ENCODE results near the gene NECTIN1. TPM values are rescaled to one million over a fixed set of nuclear protein-coding genes. Genes with fewer than 3 reads are reported as not detected.

Gene NECTIN1
- total RNA-seq, 1 experiment from 2014 or later: 19.9 TPM

GRCh38 chr11:119651802-119652584 is 77.0 kb downstream of the NECTIN1 start:
- intact Hi-C loops (cut with micrococcal nuclease): no loop called here
- Histone ChIP-seq H2AFZ (ENCODE audit: low read length) (no peak overlapping the region), H3K4me2 (ENCODE audit: low read length) (no peak overlapping the region), H3K9ac (ENCODE audit: low read length) (no peak overlapping the region), H3K9me2 (replicated peaks; ENCODE audit: low read length) (no peaks in the 10 kb centered on the region), H3K79me2 (ENCODE audit: low read length) (no peaks in the 10 kb centered on the region), H3F3A (ENCODE audit: low read length, unreplicated experiment) (no peaks in the 10 kb centered on the region), H3K9me3 (ENCODE audit: low read length) (no peaks in the 10 kb centered on the region), H3K27ac (ENCODE audit: low read length) (no peak overlapping the region), H3K4me3 (ENCODE audit: low read length) (no peak overlapping the region), H3K27me3 (ENCODE audit: low read length) (no peaks in the 10 kb centered on the region), H4K20me1 (ENCODE audit: low read length) (no peaks in the 10 kb centered on the region), H3K36me3 (ENCODE audit: low read depth, low read length) (no peaks in the 10 kb centered on the region), H3K4me1 (ENCODE audit: insufficient read depth, low read length) (no peaks in the 10 kb centered on the region)
- BruUV-seq (replicated peaks): no TSS peak
- TF ChIP-seq EZH2phosphoT487 (IDR thresholded peaks at IDR 0.05; ENCODE audit: borderline replicate concordance, low read length): no peak
- TF ChIP-seq EZH2 (IDR thresholded peaks at IDR 0.05; ENCODE audit: low read length, unreplicated experiment): no peak
- TF ChIP-seq CTCF (conservative IDR thresholded peaks at IDR 0.05; ENCODE audit: low read depth, low read length): no peak
- ChIA-PET POLR2A (ENCODE audit: unreplicated experiment) (interaction anchor here (0.7 kb wide), 1 partner anchor 138 kb away, joined by 5 read pairs; no protein-coding TSS in a partner anchor), CTCF (no interaction called here)
- ATAC-seq: no peak; the same call in 1 of the 2 replicates
- no peak for DNase-seq

- Histone ChIP-seq H3K36me3 (ENCODE audit: low read depth, low read length) (no peaks in the 10 kb centered on the region), H3K4me1 (ENCODE audit: insufficient read depth, low read length) (no peaks in the 10 kb centered on the region), H3K27me3 (ENCODE audit: low read length) (no peaks in the 10 kb centered on the region), H3F3A (ENCODE audit: low read length, unreplicated experiment) (no peaks in the 10 kb centered on the region), H4K20me1 (ENCODE audit: low read length) (no peaks in the 10 kb centered on the region), H3K4me2 (ENCODE audit: low read length) (no peak overlapping the region), H3K9me3 (ENCODE audit: low read length) (no peaks in the 10 kb centered on the region), H3K9ac (ENCODE audit: low read length) (no peak overlapping the region), H3K79me2 (ENCODE audit: low read length) (no peaks in the 10 kb centered on the region), H3K9me2 (replicated peaks; ENCODE audit: low read length) (no peaks in the 10 kb centered on the region), H2AFZ (ENCODE audit: low read length) (no peak overlapping the region), H3K4me3 (ENCODE audit: low read length) (no peak overlapping the region), H3K27ac (ENCODE audit: low read length) (no peak overlapping the region)
- ATAC-seq (no peak), DNase-seq (no peak)
- TF ChIP-seq EZH2phosphoT487 (IDR thresholded peaks at IDR 0.05; ENCODE audit: borderline replicate concordance, low read length) (no peak), EZH2 (IDR thresholded peaks at IDR 0.05; ENCODE audit: low read length, unreplicated experiment) (no peak), CTCF (conservative IDR thresholded peaks at IDR 0.05; ENCODE audit: low read depth, low read length) (no peak)
- ChIA-PET CTCF (no interaction called here), POLR2A (ENCODE audit: unreplicated experiment) (no interaction called here)
- no TSS peak for BruUV-seq (replicated peaks)
- intact Hi-C loops (cut with micrococcal nuclease): no loop called here
Observed at GRCh38 chr11:119650251-119650650, 78.7 kb downstream of the NECTIN1 start.

GRCh38 chr11:119647254-119647653 is 81.7 kb downstream of the NECTIN1 start:
- no peaks in the 10 kb centered on the region for H3K9me2 ChIP-seq (replicated peaks; ENCODE audit: low read length)
- DNase-seq (no peak), ATAC-seq (no peak)
- no peaks in the 10 kb centered on the region for H3K27me3 ChIP-seq (ENCODE audit: low read length)
- H3K9ac ChIP-seq (ENCODE audit: low read length): no peak overlapping the region
- H3K79me2 ChIP-seq (ENCODE audit: low read length): no peaks in the 10 kb centered on the region
- H3K27ac ChIP-seq (ENCODE audit: low read length): no peak overlapping the region
- H3K4me3 ChIP-seq (ENCODE audit: low read length): no peak overlapping the region
- H3K36me3 ChIP-seq (ENCODE audit: low read depth, low read length): no peaks in the 10 kb centered on the region
- no peak overlapping the region for H3K4me2 ChIP-seq (ENCODE audit: low read length)
- H3K4me1 ChIP-seq (ENCODE audit: insufficient read depth, low read length): no peaks in the 10 kb centered on the region
- BruUV-seq (replicated peaks): no TSS peak
- ChIA-PET CTCF (no interaction called here), POLR2A (ENCODE audit: unreplicated experiment) (no interaction called here)
- no peaks in the 10 kb centered on the region for H4K20me1 ChIP-seq (ENCODE audit: low read length)
- H2AFZ ChIP-seq (ENCODE audit: low read length): no peak overlapping the region
- H3K9me3 ChIP-seq (ENCODE audit: low read length): no peaks in the 10 kb centered on the region
- intact Hi-C loops (cut with micrococcal nuclease): no loop called here
- TF ChIP-seq EZH2phosphoT487 (IDR thresholded peaks at IDR 0.05; ENCODE audit: borderline replicate concordance, low read length) (no peak), EZH2 (IDR thresholded peaks at IDR 0.05; ENCODE audit: low read length, unreplicated experiment) (no peak), CTCF (conservative IDR thresholded peaks at IDR 0.05; ENCODE audit: low read depth, low read length) (no peak)
- H3F3A ChIP-seq (ENCODE audit: low read length, unreplicated experiment): no peaks in the 10 kb centered on the region

All from PC-3 (cell line).